K562 (cell line): ENCODE data around the gene OBSCN. TPM values are rescaled to one million over a fixed set of nuclear protein-coding genes. Genes with fewer than 3 reads are reported as not detected.

Experiments
- BACH1 ChIP-seq: fragments of 200-800 bp; sonication (Bioruptor generic); IDR thresholded peaks from 2 replicates; pipeline ENCODE4 v1.6.1; 2016; ENCODE audit warnings: missing genetic modification characterization, missing compliant biosample characterization
- GTF2A2 ChIP-seq: IDR thresholded peaks from 2 replicates; pipeline ENCODE4 v1.6.1; 2016; ENCODE audit warnings: mild to moderate bottlenecking, missing genetic modification characterization, missing compliant biosample characterization
- HDAC1 ChIP-seq, 2 experiments: fragments of 450-650 bp; IDR thresholded peaks; 2 replicates each; pipeline ENCODE4 v1.6.1; 2016 to 2017; ENCODE audit warnings: inconsistent platforms in 1 of 2, mild to moderate bottlenecking in 1 of 2, moderate library complexity in 1 of 2
- HNRNPLL ChIP-seq: fragments of 200-400 bp; formaldehyde crosslinking; IDR thresholded peaks from 2 replicates; pipeline ENCODE4 v1.6.1; 2017; ENCODE audit warnings: low read length, low read depth, mild to moderate bottlenecking; ENCODE audit not compliant: poor library complexity, severe bottlenecking
- THRB ChIP-seq: fragments of 450-650 bp; formaldehyde crosslinking; conservative IDR thresholded peaks from 2 replicates; pipeline ENCODE4 v1.4.0; 2022; ENCODE audit warnings: mild to moderate bottlenecking, missing genetic modification characterization
- ZNF282 ChIP-seq: sonication (generic); formaldehyde crosslinking; IDR thresholded peaks from 2 replicates; pipeline ENCODE4 v1.8.1; 2023; ENCODE audit warnings: missing genetic modification reagents
- polyA plus RNA-seq, 8 experiments: library from polyadenylated mRNA; depleted of rRNA in 4 of 8; stranded (reverse) in 5 of 8; unstranded in 3 of 8; fragments of >200 nt; fragmentation: Nextera tagmentation in 2 of 8; fragmentation: Illumina TruSeq in 1 of 8; extraction: Ambion mirVana in 2 of 8; extraction: Trizol in 1 of 8; gene quantifications; 2 replicates each; pipeline versions ENCODE4 v1.2.1 to v1.2.3, GENCODE V29; 2011 to 2014; ENCODE audit warnings: inconsistent platforms in 1 of 8, missing spikeins in 1 of 8
- total RNA-seq, 7 experiments: library from RNA; depleted of rRNA in 6 of 7; stranded (reverse); fragments of >200 nt in 6 of 7; fragmentation: Illumina TruSeq in 2 of 7; extraction: Trizol in 2 of 7; gene quantifications; 2 replicates each; pipeline versions ENCODE4 v1.2.1 to v1.2.3, GENCODE V29; 2011 to 2021; ENCODE audit warnings: low replicate concordance in 1 of 7
- TF ChIP-seq, protein P1 (sequence below): fragments of 250-450 bp; sonication (Bioruptor Pico); IDR thresholded peaks from 2 replicates; pipeline ENCODE4 v1.4.0; 2020

OBSCN gene
- total and polyA plus RNA-seq, 9 of the 15 experiments (the other 6 are each of a cell fraction or from before 2014, with no cell fraction given), result 0.18 to 19.7 (median 3.6) TPM

DNA sequence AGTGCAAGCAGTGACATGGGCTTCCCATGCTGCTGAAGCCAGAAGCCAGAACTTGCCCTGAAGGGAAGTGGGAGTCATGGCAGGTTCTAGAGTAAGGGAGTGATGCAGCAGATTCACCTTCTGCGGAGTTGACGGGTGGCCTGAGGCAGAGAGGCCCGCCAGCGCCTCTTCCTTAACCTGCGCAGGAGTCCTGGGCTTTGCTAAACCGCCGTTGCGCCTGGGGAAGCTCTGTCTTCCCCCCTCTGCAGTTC lies 67.3 kb downstream of the OBSCN start (continued):
- TF ChIP-seq GTF2A2 (tag) (no peak), HDAC1 (IDR thresholded peaks at IDR 0.05) (no peak), THRB (no peak), BACH1 (tag) (no peak), ZNF282 (0 out of 2 replicates have a peak, but pooled peaks have one; percentile 4), HNRNPLL (peak; percentile 86)
- TF ChIP-seq, protein P1, sequence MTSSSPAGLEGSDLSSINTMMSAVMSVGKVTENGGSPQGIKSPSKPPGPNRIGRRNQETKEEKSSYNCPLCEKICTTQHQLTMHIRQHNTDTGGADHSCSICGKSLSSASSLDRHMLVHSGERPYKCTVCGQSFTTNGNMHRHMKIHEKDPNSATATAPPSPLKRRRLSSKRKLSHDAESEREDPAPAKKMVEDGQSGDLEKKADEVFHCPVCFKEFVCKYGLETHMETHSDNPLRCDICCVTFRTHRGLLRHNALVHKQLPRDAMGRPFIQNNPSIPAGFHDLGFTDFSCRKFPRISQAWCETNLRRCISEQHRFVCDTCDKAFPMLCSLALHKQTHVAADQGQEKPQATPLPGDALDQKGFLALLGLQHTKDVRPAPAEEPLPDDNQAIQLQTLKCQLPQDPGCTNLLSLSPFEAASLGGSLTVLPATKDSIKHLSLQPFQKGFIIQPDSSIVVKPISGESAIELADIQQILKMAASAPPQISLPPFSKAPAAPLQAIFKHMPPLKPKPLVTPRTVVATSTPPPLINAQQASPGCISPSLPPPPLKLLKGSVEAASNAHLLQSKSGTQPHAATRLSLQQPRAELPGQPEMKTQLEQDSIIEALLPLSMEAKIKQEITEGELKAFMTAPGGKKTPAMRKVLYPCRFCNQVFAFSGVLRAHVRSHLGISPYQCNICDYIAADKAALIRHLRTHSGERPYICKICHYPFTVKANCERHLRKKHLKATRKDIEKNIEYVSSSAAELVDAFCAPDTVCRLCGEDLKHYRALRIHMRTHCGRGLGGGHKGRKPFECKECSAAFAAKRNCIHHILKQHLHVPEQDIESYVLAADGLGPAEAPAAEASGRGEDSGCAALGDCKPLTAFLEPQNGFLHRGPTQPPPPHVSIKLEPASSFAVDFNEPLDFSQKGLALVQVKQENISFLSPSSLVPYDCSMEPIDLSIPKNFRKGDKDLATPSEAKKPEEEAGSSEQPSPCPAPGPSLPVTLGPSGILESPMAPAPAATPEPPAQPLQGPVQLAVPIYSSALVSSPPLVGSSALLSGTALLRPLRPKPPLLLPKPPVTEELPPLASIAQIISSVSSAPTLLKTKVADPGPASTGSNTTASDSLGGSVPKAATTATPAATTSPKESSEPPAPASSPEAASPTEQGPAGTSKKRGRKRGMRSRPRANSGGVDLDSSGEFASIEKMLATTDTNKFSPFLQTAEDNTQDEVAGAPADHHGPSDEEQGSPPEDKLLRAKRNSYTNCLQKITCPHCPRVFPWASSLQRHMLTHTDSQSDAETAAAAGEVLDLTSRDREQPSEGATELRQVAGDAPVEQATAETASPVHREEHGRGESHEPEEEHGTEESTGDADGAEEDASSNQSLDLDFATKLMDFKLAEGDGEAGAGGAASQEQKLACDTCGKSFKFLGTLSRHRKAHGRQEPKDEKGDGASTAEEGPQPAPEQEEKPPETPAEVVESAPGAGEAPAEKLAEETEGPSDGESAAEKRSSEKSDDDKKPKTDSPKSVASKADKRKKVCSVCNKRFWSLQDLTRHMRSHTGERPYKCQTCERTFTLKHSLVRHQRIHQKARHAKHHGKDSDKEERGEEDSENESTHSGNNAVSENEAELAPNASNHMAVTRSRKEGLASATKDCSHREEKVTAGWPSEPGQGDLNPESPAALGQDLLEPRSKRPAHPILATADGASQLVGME (CRISPR knock-in tag), result no peak
- TF ChIP-seq, all 486 proteins: peak for 16
